ENCODE data around the gene ABCC6. TPM values are rescaled to one million over a fixed set of nuclear protein-coding genes. Genes with fewer than 3 reads are reported as not detected.

ABCC6 gene
- total RNA-seq, 1 experiment from 2014 or later, result 1.1 TPM

- Histone ChIP-seq H2BK20ac (ENCODE audit: low read depth, low read length, poor library complexity, severe bottlenecking) (no peak overlapping the region), H3K79me2 (ENCODE audit: insufficient read depth, low read length) (no peaks in the 10 kb centered on the region), H3K4ac (ENCODE audit: low read depth, low read length) (no peak overlapping the region), H3K4me1 (ENCODE audit: insufficient read depth, low read length) (no peaks in the 10 kb centered on the region), H3K27ac (ENCODE audit: insufficient read length, low read depth, low read length) (no peak overlapping the region), H3K27me3 (ENCODE audit: insufficient read depth, low read length) (no peaks in the 10 kb centered on the region), H3K56ac (ENCODE audit: insufficient read length, low read depth, low read length) (no peak overlapping the region), H2BK12ac (ENCODE audit: insufficient read length, low read depth, low read length) (no peak overlapping the region), H4K8ac (replicated peaks; ENCODE audit: insufficient read length, low read depth, low read length) (no peak overlapping the region), H3K18ac (ENCODE audit: insufficient read length, low read depth, low read length) (no peak overlapping the region), H4K20me1 (ENCODE audit: control insufficient read depth, insufficient read depth, insufficient read length) (no peaks in the 10 kb centered on the region), H2AFZ (ENCODE audit: low read length) (no peak overlapping the region), H2AK5ac (ENCODE audit: insufficient read length, low read length) (no peak overlapping the region), H4K5ac (ENCODE audit: insufficient read length, low read depth, low read length) (no peak overlapping the region), H3K23me2 (ENCODE audit: insufficient read length, low read depth, low read length, poor library complexity, severe bottlenecking) (no peaks in the 10 kb centered on the region), H3K23ac (ENCODE audit: insufficient read length, low read depth, low read length) (no peak overlapping the region), H2BK5ac (ENCODE audit: insufficient read length, low read length) (no peak overlapping the region), H3K14ac (ENCODE audit: insufficient read depth, low read length) (no peak overlapping the region), H3K9me3 (ENCODE audit: control insufficient read depth, low read depth, low read length) (no peaks in the 10 kb centered on the region), H3K9ac (ENCODE audit: extremely low read depth, insufficient read length, low read length) (no peak overlapping the region), H3K79me1 (ENCODE audit: insufficient read depth, low read depth, low read length, poor library complexity, severe bottlenecking) (no peaks in the 10 kb centered on the region), H3K4me2 (ENCODE audit: insufficient read depth, insufficient read length, low read length) (no peak overlapping the region), H4K91ac (ENCODE audit: insufficient read length, low read depth, low read length) (no peak overlapping the region), H3T11ph (ENCODE audit: low read length) (no peak overlapping the region), H2BK15ac (ENCODE audit: low read depth, low read length) (no peak overlapping the region), H2BK120ac (ENCODE audit: low read depth, low read length, poor library complexity, severe bottlenecking) (no peak overlapping the region)
- Mint-ChIP-seq H3K9me3 (peaks cover 2 to 3% of the 10 kb centered on the region in 2 experiments; a peak in 3 of 5 replicates), H3K36me3 (ENCODE audit: insufficient read depth in 1 of 3, low read depth in 3 of 3) (no peaks in the 10 kb centered on the region; a peak in 1 of 7 replicates), H3K4me3 (no peak overlapping the region), H3K4me1 (no peaks in the 10 kb centered on the region), H3K27ac (no peak overlapping the region), H3K27me3 (ENCODE audit: low read depth) (peaks cover 3% of the 10 kb centered on the region; the same call in 1 of the 2 replicates)
- no CpG with 5 or more reads among the region's 4 CpGs for WGBS (ENCODE audit: extremely low coverage, insufficient read length, low lambda C conversion rate)
- no peak for TF ChIP-seq CTCF (conservative IDR thresholded peaks at IDR 0.05)
- no peak for DNase-seq
Observed at GRCh38 chr16:16172991-16173390, 50.3 kb downstream of the ABCC6 start.
